A673 (cell line): ENCODE measurements around the gene ADTRP.
"Not testable (repeated sequence)": the region's sequence is repeated elsewhere in the genome, so short reads cannot be mapped to it uniquely, and the experiment has no call there.

Experiments
- CTCF ChIP-seq: fragments of 300-800, 200-600 bp; sonication (generic); conservative IDR thresholded peaks from 2 replicates; pipeline ENCODE4 v1.5.1; 2017; ENCODE audit warnings: low read depth, mild to moderate bottlenecking, antibody characterized with exemption, low read length, moderate library complexity, mixed read lengths
- EZH2 ChIP-seq: fragments of 200-600 bp; sonication (generic); IDR thresholded peaks from 2 replicates; pipeline ENCODE4 v1.6.1; 2017; ENCODE audit warnings: borderline replicate concordance, low read depth, mild to moderate bottlenecking, mixed read lengths, antibody characterized with exemption, low read length; ENCODE audit not compliant: poor library complexity, severe bottlenecking

- not testable (repeated sequence) for TF ChIP-seq CTCF, EZH2
Observed at GRCh38 chr6:11689400-11689799, 89.2 kb downstream of the ADTRP start.
